ENCODE results near the gene ACSL5.

- TF ChIP-seq EZH2phosphoT487 (IDR thresholded peaks at IDR 0.05; ENCODE audit: borderline replicate concordance, low read depth, low read length) (no peak), CTCF (conservative IDR thresholded peaks at IDR 0.05; ENCODE audit: low read length) (no peak)
Observed at GRCh38 chr10:112345202-112345601, 28.7 kb upstream of the ACSL5 start.

Data from OCI-LY7 (cell line).